RPMI7951 (cell line): ENCODE results near the gene CENPP. TPM values are rescaled to one million over a fixed set of nuclear protein-coding genes. Genes with fewer than 3 reads are reported as not detected.
"Not testable (repeated sequence)": the region's sequence is repeated elsewhere in the genome, so short reads cannot be mapped to it uniquely, and the experiment has no call there.

ENCODE experiments used
- DNase-seq: peaks from one replicate; pipeline ENCODE4 v3.0.0-alpha.2; 2012; ENCODE audit warnings: low read depth
- total RNA-seq: library from RNA; depleted of rRNA; stranded (reverse); fragments of >200 nt; shearing (Covaris generic); gene quantifications from 2 replicates; pipeline ENCODE4 v1.2.3, GENCODE V29; 2014

Gene CENPP
- total RNA-seq, 1 experiment from 2014 or later, result 17.8 TPM

DNA sequence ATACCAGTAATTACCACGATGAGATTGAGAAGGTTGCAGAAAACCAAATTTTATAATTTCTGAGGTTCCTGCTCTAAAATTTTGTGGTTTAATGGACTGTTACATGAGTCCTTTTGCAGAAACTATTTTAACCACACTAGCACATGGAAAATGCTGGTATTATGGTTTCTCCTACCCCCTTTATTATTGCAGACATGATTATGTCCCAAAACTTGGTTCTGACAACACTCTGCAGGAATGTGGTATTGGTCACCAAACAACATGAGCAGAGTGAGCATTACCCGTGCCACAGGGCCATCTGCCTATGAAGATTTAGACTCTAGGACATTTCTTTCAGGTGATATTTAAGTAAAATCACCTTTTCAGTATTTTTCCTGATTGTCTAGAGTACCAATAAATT lies 212.8 kb downstream of the CENPP start:
- peak; percentile 21 for DNase-seq

DNA sequence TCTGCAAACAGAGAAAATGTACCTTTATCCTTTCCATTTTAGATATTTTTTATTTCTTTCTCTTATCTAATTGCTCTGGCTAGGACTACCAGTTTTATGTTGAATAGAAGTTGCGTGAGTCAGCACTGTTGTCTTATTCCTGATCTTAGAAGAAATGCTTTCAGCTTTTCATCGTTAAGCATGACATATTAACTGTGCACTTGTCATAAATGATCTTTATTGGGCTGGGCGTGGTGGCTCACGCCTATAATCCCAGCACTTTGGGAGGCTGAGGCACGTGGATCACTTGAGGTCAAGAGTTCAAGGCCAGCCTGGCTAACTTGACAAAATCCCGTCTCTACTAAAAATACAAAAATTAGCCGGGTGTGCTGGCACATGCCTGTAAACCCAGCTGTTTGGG lies 218.2 kb downstream of the CENPP start:
- DNase-seq, result no peak

- DNase-seq, result no peak
Observed at GRCh38 chr9:92545002-92545510, 219.3 kb downstream of the CENPP start.

DNA sequence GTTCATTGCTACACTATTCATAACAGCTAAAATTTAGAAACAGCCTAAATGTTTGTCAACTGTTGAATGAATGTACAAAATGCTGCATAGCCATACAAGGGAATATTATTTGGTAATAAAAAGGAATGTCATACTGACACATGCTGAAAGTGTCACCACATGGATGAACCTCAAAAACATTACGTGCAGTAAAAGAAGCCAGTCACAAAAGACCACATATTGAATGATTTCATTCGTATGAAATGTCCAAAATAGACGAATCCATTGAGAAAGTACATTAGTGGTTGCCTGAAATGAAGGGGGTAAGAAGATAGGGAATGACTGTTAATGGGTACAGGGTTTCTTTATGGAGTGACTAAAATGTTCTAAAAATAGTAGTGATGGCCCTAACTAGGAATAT lies 221.6 kb downstream of the CENPP start:
- DNase-seq, result no peak

- DNase-seq, result no peak
Observed at GRCh38 chr9:92550765-92551164, 225.0 kb downstream of the CENPP start.

- DNase-seq, result no peak
Observed at GRCh38 chr9:92558612-92559374, 233.0 kb downstream of the CENPP start.

DNA sequence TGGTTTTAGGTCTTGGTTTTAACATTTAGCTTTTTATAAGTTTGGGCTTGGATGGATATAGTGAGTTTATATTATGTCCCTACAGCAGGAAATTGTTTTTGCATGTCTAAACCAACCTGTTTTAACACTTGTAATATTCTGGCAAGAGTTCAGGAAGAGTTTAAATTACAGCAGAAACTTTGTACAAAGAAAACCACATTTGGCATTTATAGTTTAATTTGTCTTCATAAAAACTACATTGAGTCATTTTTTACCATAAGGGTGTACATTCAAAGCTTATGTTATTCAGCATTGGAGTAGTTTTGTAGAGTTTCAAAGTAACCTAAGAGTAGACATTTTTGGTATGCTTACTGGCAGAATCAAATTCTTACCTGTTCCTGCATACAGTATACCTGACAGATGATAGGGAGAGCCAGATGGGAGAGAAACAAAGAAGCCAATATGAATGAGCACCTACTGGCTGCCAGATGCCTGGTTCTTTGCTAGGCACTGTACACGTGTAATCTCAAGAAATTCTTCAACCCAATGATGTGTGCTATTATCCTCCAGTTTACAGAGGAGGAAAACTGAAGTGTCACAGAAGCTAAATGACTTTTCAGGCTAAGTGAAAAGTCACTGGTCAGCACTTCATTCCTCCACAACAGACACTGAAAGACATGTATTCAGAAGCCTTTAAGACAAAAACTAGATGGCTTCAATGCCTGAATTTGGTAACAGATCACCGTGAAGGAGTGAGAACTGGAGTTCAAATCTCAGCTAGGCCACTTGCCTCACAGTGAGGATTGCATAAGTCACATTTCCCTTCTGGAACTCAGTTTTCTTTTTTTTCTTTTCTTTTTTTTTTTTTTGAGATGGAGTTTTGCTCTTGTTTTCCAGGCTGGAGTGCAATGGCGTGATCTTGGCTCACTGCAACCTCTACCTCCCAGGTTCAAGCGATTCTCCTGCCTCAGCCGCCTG lies 235.9 kb downstream of the CENPP start:
- no peak for DNase-seq

DNA sequence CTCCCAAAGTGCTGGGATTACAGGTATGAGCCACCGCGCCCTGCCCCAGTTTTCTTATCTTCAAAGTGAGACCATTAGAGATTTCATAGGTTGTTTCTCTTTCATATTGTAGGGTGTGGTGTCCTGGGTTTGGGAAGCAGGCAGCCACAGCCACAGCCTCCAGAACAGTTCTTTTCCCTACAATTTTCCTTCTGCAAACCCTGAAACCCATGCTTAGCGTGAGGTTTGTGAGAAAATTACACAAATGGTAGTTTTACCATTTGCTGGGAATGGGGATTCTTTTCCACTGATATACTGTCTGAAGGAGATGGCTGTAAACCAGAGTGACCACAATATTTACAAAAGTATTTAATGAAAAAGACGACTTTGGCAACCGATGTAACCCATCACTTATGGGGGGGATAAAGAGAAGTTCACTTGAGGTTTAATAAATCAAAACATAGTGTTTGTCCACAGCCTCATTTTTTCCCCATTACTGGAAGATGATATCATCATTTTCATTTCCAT lies 236.8 kb downstream of the CENPP start:
- DNase-seq, result no peak

GRCh38 chr9:92563116-92564100 lies 237.7 kb downstream of the CENPP start:
- no peak for DNase-seq

- DNase-seq, result no peak
Observed at GRCh38 chr9:92564504-92564903, 238.8 kb downstream of the CENPP start.

DNA sequence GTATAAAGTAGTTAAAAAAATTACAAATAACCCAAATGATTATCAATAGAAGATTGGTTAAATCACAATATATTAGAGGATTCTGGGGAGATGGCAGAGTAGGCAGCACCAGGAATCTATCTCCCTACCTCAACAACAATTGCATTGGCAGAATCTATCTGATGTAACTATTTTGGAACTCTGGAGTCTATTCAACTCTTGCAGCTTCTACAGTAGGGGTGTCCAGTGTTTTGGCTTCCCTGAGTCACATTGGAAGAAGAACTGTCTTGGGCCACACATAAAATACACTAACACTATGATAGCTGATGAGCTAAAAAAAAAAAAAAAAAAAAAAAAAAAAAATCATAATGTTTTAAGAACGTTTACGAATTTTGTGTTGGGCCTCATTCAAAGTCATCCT lies 239.2 kb downstream of the CENPP start:
- DNase-seq, result no peak

GRCh38 chr9:92571871-92572270 lies 246.1 kb downstream of the CENPP start:
- DNase-seq, result not testable (repeated sequence)

DNA sequence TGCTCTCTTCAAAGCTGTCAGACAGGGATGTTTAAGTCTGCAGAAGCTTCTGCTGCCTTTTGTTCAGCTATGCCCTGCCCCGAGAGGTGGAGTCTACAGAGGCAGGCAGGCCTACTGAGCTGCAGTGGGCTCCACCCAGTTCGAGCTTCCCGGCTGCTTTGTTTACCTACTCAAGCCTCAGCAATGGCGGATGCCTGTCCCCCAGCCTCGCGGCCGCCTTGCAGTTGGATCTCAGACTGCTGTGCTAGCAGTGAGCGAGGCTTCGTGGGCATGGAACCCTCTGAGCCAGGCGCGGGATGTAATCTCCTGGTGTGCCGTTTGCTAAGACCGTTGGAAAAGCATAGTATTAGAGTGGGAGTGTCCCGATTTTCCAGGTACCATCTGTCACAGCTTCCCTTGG lies 247.9 kb downstream of the CENPP start:
- not testable (repeated sequence) for DNase-seq

DNA sequence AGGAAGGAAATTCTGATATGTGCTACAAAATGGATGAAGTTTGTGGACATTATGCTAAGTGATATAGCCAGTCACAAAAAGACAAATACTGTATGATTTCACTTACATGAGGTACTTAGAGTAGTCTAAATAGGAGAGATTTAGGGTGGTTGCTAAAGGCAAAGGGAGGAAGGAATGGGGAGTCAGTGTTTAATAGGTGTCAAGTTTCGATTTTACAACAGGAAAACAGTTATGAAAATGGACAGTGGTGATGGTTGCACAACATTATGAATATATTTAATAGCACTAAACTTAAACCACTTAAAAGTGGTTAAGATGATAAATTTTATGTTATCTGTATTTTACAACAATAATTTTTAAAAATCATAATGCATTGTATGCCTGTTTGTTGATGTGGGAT lies 250.4 kb downstream of the CENPP start:
- no peak for DNase-seq

DNA sequence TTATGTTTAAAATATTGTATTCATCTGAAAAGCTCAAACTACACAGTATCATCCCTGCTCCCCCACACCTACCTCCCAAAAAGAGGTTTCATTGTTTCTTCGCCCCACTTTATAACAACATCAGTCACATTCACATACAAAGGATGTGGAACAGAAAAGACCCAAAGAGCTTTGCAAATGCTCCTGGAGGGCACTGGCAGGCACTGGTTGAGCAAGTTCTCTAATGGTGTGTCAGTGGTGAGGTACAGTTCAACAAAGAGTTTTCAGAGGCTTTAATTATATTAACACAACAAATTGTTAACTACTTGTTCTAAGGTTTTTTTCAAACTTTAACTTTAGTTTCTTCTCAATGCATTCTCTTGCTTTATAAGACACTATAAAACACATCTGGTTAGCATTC lies 264.2 kb downstream of the CENPP start:
- no peak for DNase-seq

DNA sequence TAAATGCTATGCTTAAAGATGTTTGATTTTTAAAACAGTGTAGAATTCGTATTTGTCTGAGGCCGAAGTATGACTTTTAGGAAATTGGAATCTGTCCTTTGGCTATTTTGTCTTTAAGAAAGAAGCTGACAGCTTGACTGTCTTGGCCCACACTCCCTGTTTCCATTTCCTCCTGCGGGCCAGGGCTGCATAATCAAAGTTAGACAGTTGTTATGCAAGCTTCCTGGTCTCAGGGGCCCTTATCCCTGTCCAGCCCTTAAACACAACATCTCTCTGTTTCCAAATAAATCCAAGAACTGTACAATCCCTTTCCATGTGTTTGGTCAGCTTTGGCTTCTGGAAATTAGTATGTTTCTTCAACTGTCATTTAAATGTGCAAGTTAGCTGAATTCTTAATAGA lies 264.6 kb downstream of the CENPP start:
- DNase-seq, result no peak

- no peak for DNase-seq
Observed at GRCh38 chr9:92592537-92592936, 266.8 kb downstream of the CENPP start.

DNA sequence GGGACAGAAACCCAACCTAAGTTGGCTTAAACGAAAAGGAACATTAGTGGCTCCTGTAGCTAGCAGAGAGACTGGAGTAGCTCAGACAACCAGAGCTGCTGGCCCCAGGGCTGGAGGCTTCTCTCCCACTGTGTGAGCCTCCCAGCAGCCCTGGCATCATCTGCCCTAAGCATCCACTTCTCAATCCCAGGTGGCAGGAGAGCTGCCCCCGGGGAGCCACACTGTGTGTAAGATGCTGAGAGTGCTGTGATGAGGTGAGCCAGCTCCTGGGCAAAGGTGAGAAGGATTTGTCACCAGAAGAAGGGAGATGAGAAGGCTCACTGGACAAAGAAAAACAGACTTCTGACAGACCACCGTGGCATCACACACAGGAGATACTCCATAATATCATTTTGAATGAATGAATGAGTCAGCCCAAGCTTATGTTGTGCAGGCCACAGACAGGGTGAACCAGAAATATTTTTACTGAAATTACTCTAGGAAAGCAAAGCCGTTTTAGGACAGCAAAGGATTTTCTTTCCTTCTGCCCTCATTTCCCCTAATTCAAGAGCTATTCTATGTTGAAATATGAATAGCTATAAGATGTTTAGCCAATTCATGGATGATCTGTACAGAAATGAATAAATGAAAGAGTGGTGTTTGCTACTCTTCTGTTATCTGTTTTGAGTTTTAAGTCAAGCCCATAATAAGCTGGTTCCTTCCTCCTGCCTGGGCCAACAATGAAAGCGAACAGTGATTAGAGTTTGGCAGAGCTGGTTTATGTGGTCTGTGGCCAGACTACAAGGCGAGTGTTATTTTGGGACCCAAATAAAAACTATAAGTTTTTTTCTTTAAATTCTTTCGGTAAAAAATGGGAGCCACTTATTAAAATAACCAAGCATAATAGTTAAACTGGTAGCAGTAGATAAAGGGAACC lies 267.5 kb downstream of the CENPP start:
- DNase-seq, result no peak

- not testable (repeated sequence) for DNase-seq
Observed at GRCh38 chr9:92595075-92595474, 269.3 kb downstream of the CENPP start.

- no peak for DNase-seq
Observed at GRCh38 chr9:92595930-92596329, 270.2 kb downstream of the CENPP start.
